Measurements from ENCODE around the gene CHORDC1.

DNA sequence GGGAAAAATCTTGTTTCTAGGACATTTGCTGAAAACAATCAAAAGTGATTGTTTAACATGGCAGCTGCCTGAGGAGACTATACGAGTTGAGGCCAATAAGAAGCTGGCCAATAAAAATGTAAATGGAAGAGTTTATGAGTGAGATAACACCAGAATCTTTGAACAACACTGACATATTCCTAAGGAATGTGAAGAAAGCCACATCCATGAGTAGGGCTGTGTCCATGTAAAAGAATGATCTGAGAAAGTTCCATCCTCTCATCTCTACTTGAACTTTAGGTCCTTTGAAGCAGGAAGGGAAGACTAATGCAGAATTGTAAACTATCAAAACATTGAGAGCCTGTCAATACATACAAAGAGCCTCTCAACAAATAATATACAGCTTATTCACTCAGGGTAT, 6.9 kb upstream of the CHORDC1 start:
- TF ChIP-seq FOXM1 (IDR thresholded peaks at IDR 0.05; ENCODE audit: borderline replicate concordance) (no peak), CTBP1 (IDR thresholded peaks at IDR 0.05; ENCODE audit: borderline replicate concordance) (no peak), SP1 (IDR thresholded peaks at IDR 0.05) (no peak), HDGF (IDR thresholded peaks at IDR 0.05; ENCODE audit: borderline replicate concordance) (no peak), NFRKB (IDR thresholded peaks at IDR 0.05) (no peak)
- TF ChIP-seq, protein P1, sequence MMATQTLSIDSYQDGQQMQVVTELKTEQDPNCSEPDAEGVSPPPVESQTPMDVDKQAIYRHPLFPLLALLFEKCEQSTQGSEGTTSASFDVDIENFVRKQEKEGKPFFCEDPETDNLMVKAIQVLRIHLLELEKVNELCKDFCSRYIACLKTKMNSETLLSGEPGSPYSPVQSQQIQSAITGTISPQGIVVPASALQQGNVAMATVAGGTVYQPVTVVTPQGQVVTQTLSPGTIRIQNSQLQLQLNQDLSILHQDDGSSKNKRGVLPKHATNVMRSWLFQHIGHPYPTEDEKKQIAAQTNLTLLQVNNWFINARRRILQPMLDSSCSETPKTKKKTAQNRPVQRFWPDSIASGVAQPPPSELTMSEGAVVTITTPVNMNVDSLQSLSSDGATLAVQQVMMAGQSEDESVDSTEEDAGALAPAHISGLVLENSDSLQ (IDR thresholded peaks at IDR 0.05): no peak

Data from HEK293T (cell line).